Diencephalon (tissue), 1 donor: Measurements from ENCODE around the gene ARFGEF3. TPM values are rescaled to one million over a fixed set of nuclear protein-coding genes. Genes with fewer than 3 reads are reported as not detected.

Experiments
- small RNA-seq: library from RNA; depleted of rRNA; stranded (forward); fragments of <200 nt; gene quantifications from one replicate; pipeline ENCODE3, GENCODE V24; 2014
- total RNA-seq: library from RNA; depleted of rRNA; stranded (reverse); fragments of >200 nt; gene quantifications from one replicate; pipeline ENCODE4 v1.2.3, GENCODE V29; 2014

ARFGEF3 gene, protein sequence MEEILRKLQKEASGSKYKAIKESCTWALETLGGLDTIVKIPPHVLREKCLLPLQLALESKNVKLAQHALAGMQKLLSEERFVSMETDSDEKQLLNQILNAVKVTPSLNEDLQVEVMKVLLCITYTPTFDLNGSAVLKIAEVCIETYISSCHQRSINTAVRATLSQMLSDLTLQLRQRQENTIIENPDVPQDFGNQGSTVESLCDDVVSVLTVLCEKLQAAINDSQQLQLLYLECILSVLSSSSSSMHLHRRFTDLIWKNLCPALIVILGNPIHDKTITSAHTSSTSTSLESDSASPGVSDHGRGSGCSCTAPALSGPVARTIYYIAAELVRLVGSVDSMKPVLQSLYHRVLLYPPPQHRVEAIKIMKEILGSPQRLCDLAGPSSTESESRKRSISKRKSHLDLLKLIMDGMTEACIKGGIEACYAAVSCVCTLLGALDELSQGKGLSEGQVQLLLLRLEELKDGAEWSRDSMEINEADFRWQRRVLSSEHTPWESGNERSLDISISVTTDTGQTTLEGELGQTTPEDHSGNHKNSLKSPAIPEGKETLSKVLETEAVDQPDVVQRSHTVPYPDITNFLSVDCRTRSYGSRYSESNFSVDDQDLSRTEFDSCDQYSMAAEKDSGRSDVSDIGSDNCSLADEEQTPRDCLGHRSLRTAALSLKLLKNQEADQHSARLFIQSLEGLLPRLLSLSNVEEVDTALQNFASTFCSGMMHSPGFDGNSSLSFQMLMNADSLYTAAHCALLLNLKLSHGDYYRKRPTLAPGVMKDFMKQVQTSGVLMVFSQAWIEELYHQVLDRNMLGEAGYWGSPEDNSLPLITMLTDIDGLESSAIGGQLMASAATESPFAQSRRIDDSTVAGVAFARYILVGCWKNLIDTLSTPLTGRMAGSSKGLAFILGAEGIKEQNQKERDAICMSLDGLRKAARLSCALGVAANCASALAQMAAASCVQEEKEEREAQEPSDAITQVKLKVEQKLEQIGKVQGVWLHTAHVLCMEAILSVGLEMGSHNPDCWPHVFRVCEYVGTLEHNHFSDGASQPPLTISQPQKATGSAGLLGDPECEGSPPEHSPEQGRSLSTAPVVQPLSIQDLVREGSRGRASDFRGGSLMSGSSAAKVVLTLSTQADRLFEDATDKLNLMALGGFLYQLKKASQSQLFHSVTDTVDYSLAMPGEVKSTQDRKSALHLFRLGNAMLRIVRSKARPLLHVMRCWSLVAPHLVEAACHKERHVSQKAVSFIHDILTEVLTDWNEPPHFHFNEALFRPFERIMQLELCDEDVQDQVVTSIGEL (N-terminal part only)
- 47.3 TPM for total RNA-seq

DNA sequence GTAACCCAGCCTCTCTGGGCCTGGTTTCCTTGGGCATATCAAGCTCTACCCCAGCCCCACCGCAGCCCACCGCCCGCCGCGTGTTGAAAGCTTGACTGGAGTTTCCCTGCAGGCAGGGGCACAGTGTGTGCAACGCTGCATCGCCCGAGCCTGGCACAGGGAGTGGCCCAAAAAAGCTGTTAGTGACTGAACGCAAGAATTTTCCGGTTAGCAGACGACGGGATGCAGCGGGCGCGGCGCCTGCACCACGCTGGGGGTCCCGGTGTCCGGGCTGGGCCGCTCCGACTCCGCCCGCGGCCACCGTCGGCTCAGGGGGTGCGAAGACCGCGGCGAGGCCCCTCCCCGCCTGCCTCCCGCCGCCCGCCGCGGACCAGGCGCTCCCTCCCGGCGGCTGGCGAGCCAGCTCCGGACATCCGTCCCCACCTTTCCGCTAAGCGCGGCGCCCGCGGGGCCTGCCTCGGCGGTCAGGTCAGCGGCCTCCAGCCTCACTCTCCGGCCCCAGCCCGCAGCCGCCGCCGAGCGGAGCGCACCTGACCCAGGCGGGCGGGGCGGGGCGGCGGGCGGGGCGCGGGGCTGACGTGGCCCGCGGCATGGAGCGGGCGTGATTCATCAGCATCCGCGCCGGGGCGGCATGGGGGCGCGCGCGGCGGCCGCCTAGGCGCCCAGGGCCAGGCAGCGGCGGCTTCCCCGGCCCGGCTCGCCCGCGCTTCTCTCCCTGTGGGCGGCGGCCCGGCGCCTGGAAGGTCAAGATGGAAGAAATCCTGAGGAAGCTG is at the start of gene ARFGEF3:
Gene ARFGEF3, plus strand, starts transcription at position 602 of the 773 bp plus-strand sequence. Its CDS starts 148 bp downstream, at position 750.

DNA sequence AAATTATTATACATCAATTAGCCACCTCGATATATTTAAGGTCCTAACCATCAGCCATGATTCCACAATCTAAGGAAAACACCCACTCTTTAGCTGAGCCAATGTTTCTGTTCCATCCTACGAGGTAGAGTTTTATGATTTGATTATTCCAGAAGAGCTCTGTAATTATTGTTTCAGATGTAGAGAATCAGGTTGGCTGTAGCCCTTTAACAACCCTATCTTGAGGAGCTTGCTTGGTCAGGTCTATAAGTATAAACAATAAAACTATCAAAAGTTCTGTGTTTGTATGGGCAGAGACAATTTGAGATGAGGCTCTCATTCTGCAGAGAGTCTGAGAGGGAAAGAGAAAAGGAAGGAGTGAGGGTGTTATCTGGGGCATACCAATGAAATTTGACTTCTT is 56.7 kb downstream of the ARFGEF3 start, which contains the start of gene PBOV1:
Gene PBOV1, minus strand, starts transcription at position 43 of the 400 bp plus-strand sequence. CDS start 96 bp downstream, outside the sequence.

DNA sequence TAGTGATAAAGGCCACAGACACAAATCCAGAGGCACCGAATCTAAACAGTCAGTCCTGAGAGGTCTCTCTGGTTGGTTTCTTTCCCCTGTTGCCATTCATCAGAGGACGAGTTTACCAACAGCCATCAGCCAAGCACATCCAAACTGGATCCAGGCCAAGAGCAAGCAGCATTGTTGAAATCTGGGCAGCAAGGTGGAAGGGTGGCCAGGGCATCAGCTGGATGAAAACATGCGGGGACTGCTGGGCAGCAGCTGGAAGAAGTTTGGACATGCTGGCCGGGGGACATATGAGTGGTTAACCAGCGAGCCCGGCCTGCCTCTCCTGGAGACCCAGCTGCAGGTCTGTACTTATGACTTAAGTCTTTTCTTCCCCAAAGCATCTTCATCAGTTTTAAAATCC is 216.1 kb downstream of the ARFGEF3 start, which contains the start of gene SMIM28:
Gene SMIM28, plus strand, starts transcription at position 62 of the 400 bp plus-strand sequence. Its CDS starts 168 bp downstream, at position 230.

Small RNA genes within 50 kb of the gene (small RNA-seq; reads per million reads assigned to genes)
- not detected for gene AL031003.1

Other genes starting within 250 kb of the ARFGEF3 start
- gene PERP, start 54.5 kb upstream of the ARFGEF3 start, total RNA-seq, result 1.2 TPM
- gene PBOV1, start 56.6 kb downstream of the ARFGEF3 start, total RNA-seq, result not detected
- not detected for gene SMIM28, start 216.0 kb downstream of the ARFGEF3 start, total RNA-seq
- 6.0 TPM for gene HEBP2, start 242.3 kb downstream of the ARFGEF3 start, total RNA-seq